OCI-LY7 (cell line): ENCODE results near the gene SH2B2. TPM values are rescaled to one million over a fixed set of nuclear protein-coding genes. Genes with fewer than 3 reads are reported as not detected.

Experiments used
- BruUV-seq: library from RNA; stranded (reverse); fragments of 400-500 nt; replicated peaks from 2 replicates; lab custom pipeline; 2021; lab: Mats Ljungman, UMichigan
- CTCF ChIA-PET: fragments of 300-600 bp; sonication (Branson Sonifier 250); formaldehyde crosslinking; loops from one replicate; lab custom pipeline; 2022; ENCODE audit warnings: antibody characterized with exemption; ENCODE audit not compliant: unreplicated experiment; lab: Charles Lee
- POLR2A ChIA-PET: fragments of 300-600 bp; sonication (Branson Sonifier 250); formaldehyde crosslinking; loops from one replicate; lab custom pipeline; 2022; ENCODE audit warnings: antibody characterized with exemption; lab: Charles Lee
- DNase-seq: peaks from one replicate; pipeline ENCODE4 v3.0.0-alpha.2; 2015; ENCODE audit warnings: low spot score
- H2AFZ ChIP-seq: fragments of 200-600 bp; sonication (generic), shearing (Covaris generic); 2 replicates; pipeline ENCODE4 v1.6.1; 2014; ENCODE audit warnings: mild to moderate bottlenecking, antibody characterized with exemption, low read length, moderate library complexity
- H3K27ac ChIP-seq: fragments of 200-600 bp; sonication (generic); 2 replicates; pipeline ENCODE4 v1.5.1; 2014; ENCODE audit warnings: mixed run types, low read depth, mild to moderate bottlenecking, moderate library complexity, low read length, inconsistent platforms; ENCODE audit not compliant: poor library complexity, severe bottlenecking
- H3K36me3 ChIP-seq: fragments of 200-600 bp; sonication (generic); 2 replicates; pipeline ENCODE4 v1.6.1; 2014; ENCODE audit warnings: mild to moderate bottlenecking, antibody characterized with exemption, low read length, moderate library complexity, mixed read lengths; ENCODE audit not compliant: insufficient read depth
- H3K4me1 ChIP-seq: fragments of 200-600 bp; sonication (generic); 2 replicates; pipeline ENCODE4 v1.5.1; 2014; ENCODE audit warnings: mild to moderate bottlenecking, low read length; ENCODE audit not compliant: insufficient read depth, poor library complexity, severe bottlenecking
- H3K4me2 ChIP-seq: fragments of 200-600 bp; sonication (generic); 2 replicates; pipeline ENCODE4 v1.6.1; 2014; ENCODE audit warnings: mild to moderate bottlenecking, low read length
- H3K4me3 ChIP-seq: fragments of 200-600 bp; sonication (generic); 2 replicates; pipeline ENCODE4 v1.5.1; 2014; ENCODE audit warnings: mild to moderate bottlenecking, low read depth, low read length; ENCODE audit not compliant: poor library complexity, severe bottlenecking
- H3K79me2 ChIP-seq: fragments of 200-600 bp; sonication (generic); 2 replicates; pipeline ENCODE4 v1.6.1; 2016; ENCODE audit warnings: low read depth, mild to moderate bottlenecking, low read length, moderate library complexity, mixed read lengths; ENCODE audit not compliant: insufficient read depth
- H3K9me2 ChIP-seq: fragments of 200-600 bp; sonication (generic); 2 replicates; pipeline ENCODE4 v1.6.1; 2016; ENCODE audit warnings: mild to moderate bottlenecking, low read length, mixed read lengths; ENCODE audit not compliant: insufficient read depth
- H3K9me3 ChIP-seq: fragments of 200-600 bp; sonication (generic); 2 replicates; pipeline ENCODE4 v1.6.1; 2014; ENCODE audit warnings: mild to moderate bottlenecking, mixed run types, low read length, mixed read lengths
- H4K20me1 ChIP-seq: fragments of 200-600 bp; sonication (generic); 2 replicates; pipeline ENCODE4 v1.6.1; 2014; ENCODE audit warnings: mild to moderate bottlenecking, antibody characterized with exemption, low read length, moderate library complexity, mixed read lengths; ENCODE audit not compliant: insufficient read depth
- EZH2phosphoT487 ChIP-seq: fragments of 200-600 bp; sonication (generic); IDR thresholded peaks from 2 replicates; pipeline ENCODE4 v1.6.1; 2018; ENCODE audit warnings: low read depth, borderline replicate concordance, mild to moderate bottlenecking, mixed run types, antibody characterized with exemption, low read length, moderate library complexity, mixed read lengths
- intact Hi-C: fragments of 100-400 bp; cut with micrococcal nuclease; formaldehyde crosslinking; loops from one replicate; pipeline ENCODE4 v1.10.0; 2022; ENCODE audit not compliant: unreplicated experiment
- total RNA-seq, 2 experiments: library from RNA; depleted of rRNA in 1 of 2; stranded (reverse); fragments of >200 nt in 1 of 2; shearing (Covaris generic) in 1 of 2; gene quantifications; 2 replicates each; pipeline ENCODE4 v1.2.3, GENCODE V29; 2014 to 2022
- TF ChIP-seq, protein P1 (sequence below): fragments of 200-600 bp; sonication (generic); conservative IDR thresholded peaks from 2 replicates; pipeline ENCODE4 v1.5.1; 2014; ENCODE audit warnings: mild to moderate bottlenecking, antibody characterized with exemption, low read length, moderate library complexity, mixed read lengths

Gene SH2B2
- total RNA-seq, 2 experiments from 2014 or later: 42.0 to 131 TPM

DNA sequence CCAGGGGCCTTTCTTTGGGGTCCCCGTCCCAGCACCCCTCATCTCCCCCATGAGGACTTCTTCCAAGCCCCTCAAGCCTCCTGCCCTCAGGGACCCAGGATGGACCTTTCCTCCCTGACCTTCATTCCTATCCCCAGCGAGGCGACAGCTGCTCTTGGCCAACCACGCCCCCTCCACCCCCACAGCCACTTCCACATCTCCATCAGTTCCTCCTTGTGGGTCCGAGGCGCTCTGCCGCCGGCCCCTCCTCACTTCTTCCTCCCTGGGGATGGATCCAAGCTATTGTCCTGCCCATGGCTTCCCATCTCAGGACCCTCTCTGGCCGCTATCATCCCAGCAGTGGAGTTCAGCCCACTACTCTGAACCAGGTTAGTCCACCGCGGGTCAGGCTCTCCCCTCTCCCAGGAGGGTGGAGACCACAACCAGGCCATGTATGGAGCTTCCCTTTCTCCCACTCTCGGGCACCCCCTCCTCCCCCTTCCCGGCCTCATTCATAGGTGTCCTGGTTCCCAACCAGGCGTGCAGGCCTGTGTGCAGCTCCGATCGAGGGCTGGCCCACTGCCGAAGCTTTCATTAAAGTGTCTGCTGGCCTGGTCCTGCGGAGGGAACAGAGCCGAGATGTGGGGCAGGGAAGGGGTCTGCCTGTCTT, 1.7 kb upstream of the SH2B2 start:
- Histone ChIP-seq H3K9me2 (no peaks in the 10 kb centered on the region), H3K4me2 (peak overlapping the region; percentile 95), H2AFZ (no peak overlapping the region), H3K27ac (peak overlapping the region; percentile 65), H3K79me2 (peaks cover 30% of the 10 kb centered on the region), H3K4me3 (peak overlapping the region; percentile 77), H3K4me1 (peaks cover 60% of the 10 kb centered on the region), H3K36me3 (peaks cover 14% of the 10 kb centered on the region), H4K20me1 (no peaks in the 10 kb centered on the region), H3K9me3 (no peaks in the 10 kb centered on the region)
- ChIA-PET POLR2A (interaction anchor here (0.6 to 0.9 kb wide), 2 partner anchors 22 to 91 kb away, joined by 3 to 6 read pairs; no protein-coding TSS in a partner anchor), CTCF (no interaction called here)
- TF ChIP-seq EZH2phosphoT487: no peak
- TF ChIP-seq, protein P1, sequence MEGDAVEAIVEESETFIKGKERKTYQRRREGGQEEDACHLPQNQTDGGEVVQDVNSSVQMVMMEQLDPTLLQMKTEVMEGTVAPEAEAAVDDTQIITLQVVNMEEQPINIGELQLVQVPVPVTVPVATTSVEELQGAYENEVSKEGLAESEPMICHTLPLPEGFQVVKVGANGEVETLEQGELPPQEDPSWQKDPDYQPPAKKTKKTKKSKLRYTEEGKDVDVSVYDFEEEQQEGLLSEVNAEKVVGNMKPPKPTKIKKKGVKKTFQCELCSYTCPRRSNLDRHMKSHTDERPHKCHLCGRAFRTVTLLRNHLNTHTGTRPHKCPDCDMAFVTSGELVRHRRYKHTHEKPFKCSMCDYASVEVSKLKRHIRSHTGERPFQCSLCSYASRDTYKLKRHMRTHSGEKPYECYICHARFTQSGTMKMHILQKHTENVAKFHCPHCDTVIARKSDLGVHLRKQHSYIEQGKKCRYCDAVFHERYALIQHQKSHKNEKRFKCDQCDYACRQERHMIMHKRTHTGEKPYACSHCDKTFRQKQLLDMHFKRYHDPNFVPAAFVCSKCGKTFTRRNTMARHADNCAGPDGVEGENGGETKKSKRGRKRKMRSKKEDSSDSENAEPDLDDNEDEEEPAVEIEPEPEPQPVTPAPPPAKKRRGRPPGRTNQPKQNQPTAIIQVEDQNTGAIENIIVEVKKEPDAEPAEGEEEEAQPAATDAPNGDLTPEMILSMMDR: no peak
- DNase-seq: peak; percentile 44
- intact Hi-C loops: loop anchor here (5.0 kb wide), 3 partner anchors 37 to 182 kb away; no protein-coding TSS in a partner anchor
- no TSS peak for BruUV-seq

DNA sequence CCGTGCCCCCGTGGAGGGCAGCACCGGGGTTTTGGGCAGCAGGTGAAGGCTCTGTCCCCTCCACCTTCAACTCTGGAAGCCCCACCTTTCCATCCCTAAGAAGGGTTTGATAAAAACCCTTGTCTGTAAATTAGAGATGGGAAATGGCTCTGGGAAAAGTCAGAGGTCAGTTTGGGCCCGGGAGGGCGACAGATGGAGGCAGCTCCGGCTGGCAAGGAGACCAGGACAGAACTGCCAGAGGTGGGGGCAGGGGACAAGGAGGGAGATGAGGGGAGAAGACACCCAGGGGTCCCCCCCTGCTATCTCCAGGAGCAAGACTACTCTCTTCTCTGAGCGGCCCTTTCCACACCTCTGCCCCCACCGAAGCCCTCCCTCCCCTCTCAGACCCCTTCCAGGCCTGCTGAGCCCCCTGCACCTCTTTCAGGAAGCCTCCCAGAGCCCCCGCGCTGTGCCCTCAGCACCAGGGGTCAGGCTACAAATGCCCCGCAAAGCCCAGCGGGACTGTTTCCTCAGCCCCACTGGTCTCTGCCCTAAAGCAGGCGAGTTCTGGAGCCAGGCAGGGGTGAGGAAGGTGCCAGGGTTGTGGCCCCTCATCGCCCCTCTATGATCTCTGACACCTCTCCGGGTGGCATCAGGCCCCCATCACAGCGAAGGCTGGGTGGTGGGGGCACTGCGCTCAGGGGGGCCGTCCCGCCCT, 980 bp upstream of the SH2B2 start:
- no peak for DNase-seq
- H3K4me3 ChIP-seq: peak overlapping the region; percentile 77
- intact Hi-C loops: loop anchor here (5.0 kb wide), 3 partner anchors 37 to 182 kb away; no protein-coding TSS in a partner anchor
- no peaks in the 10 kb centered on the region for H3K9me2 ChIP-seq
- no TSS peak for BruUV-seq
- POLR2A ChIA-PET: interaction anchor here (0.9 to 11.9 kb wide), 2 partner anchors 19 to 21 kb away, joined by 6 to 154 read pairs; no protein-coding TSS in a partner anchor
- H3K4me2 ChIP-seq: peak overlapping the region; percentile 95
- H4K20me1 ChIP-seq: no peaks in the 10 kb centered on the region
- CTCF ChIA-PET: no interaction called here
- 0 out of 2 replicates have a peak overlapping the region, but pooled peaks have one; percentile 32 for H2AFZ ChIP-seq
- H3K9me3 ChIP-seq: no peaks in the 10 kb centered on the region
- TF ChIP-seq EZH2phosphoT487: no peak
- TF ChIP-seq, protein P1: no peak
- peaks cover 17% of the 10 kb centered on the region for H3K36me3 ChIP-seq
- peaks cover 34% of the 10 kb centered on the region for H3K79me2 ChIP-seq
- peak overlapping the region; percentile 65 for H3K27ac ChIP-seq
- H3K4me1 ChIP-seq: peaks cover 59% of the 10 kb centered on the region
